K562 (cell line): ENCODE measurements around the gene ATAD3C. TPM values are rescaled to one million over a fixed set of nuclear protein-coding genes. Genes with fewer than 3 reads are reported as not detected.

Source experiments
- BCLAF1 ChIP-seq, 2 experiments: fragments of 450-650 bp in 1 of 2; IDR thresholded peaks; 2 replicates each; pipeline ENCODE4 v1.6.1; 2011 to 2017; ENCODE audit warnings: low read depth in 2 of 2, antibody characterized with exemption in 1 of 2, borderline replicate concordance in 1 of 2, low read length in 1 of 2, mild to moderate bottlenecking in 1 of 2, mixed read lengths in 1 of 2; ENCODE audit not compliant: control insufficient read depth in 1 of 2
- CBFA2T2 ChIP-seq: fragments of 450-650 bp; conservative IDR thresholded peaks from 2 replicates; pipeline ENCODE4 v1.6.1; 2017; ENCODE audit warnings: mild to moderate bottlenecking
- CBFB ChIP-seq: sonication (generic); formaldehyde crosslinking; IDR thresholded peaks from 2 replicates; pipeline ENCODE4 v1.4.0; 2020; ENCODE audit warnings: mild to moderate bottlenecking, missing genetic modification reagents
- CBX3 ChIP-seq, 2 experiments: IDR thresholded peaks; 1 replicate in 1 of 2; 2 replicates in 1 of 2; pipeline ENCODE4 v1.6.1; 2012; ENCODE audit warnings: inconsistent platforms in 2 of 2, low read length in 2 of 2, borderline replicate concordance in 1 of 2, control low read depth in 1 of 2
- CREB1 ChIP-seq, 2 experiments: sonication (generic) in 1 of 2; formaldehyde crosslinking in 1 of 2; IDR thresholded peaks; 2 replicates each; pipeline versions ENCODE4 v1.6.1 to v1.8.0; 2012 to 2022; ENCODE audit warnings: inconsistent platforms in 1 of 2, mild to moderate bottlenecking in 1 of 2, missing genetic modification reagents in 1 of 2, moderate library complexity in 1 of 2
- DNMT1 ChIP-seq: fragments of 450-650 bp; IDR thresholded peaks from 2 replicates; pipeline ENCODE4 v1.6.1; 2016; ENCODE audit warnings: antibody characterized with exemption, mild to moderate bottlenecking
- EHMT2 ChIP-seq: fragments of 450-650 bp; IDR thresholded peaks from 2 replicates; pipeline ENCODE4 v1.6.1; 2018; ENCODE audit warnings: antibody characterized with exemption
- FOXJ2 ChIP-seq: fragments of 200-800 bp; sonication (Bioruptor generic); IDR thresholded peaks from 2 replicates; pipeline ENCODE4 v1.6.1; 2016; ENCODE audit warnings: missing genetic modification characterization, missing compliant biosample characterization
- GATA2 ChIP-seq: sonication (generic); formaldehyde crosslinking; IDR thresholded peaks from 2 replicates; pipeline ENCODE4 v1.4.0; 2020; ENCODE audit warnings: mild to moderate bottlenecking, missing genetic modification reagents
- GTF2F1 ChIP-seq: IDR thresholded peaks from 2 replicates; pipeline ENCODE4 v1.6.1; 2011; ENCODE audit warnings: low read depth, low read length, improper control_type of control experiment
- POLR2AphosphoS5 ChIP-seq: IDR thresholded peaks from 2 replicates; pipeline ENCODE4 v1.6.1; 2011; ENCODE audit warnings: mild to moderate bottlenecking, low read depth, low read length, moderate library complexity; ENCODE audit not compliant: control insufficient read depth, insufficient read depth
- PRPF4 ChIP-seq: fragments of 200-400 bp; formaldehyde crosslinking; IDR thresholded peaks from one replicate; pipeline ENCODE4 v1.6.1; 2017; ENCODE audit warnings: low read length, low read depth, mild to moderate bottlenecking; ENCODE audit not compliant: insufficient read depth, poor library complexity, severe bottlenecking
- PURB ChIP-seq: sonication (generic); formaldehyde crosslinking; IDR thresholded peaks from 2 replicates; pipeline ENCODE4 v1.9.0; 2021; ENCODE audit warnings: low read depth, mild to moderate bottlenecking, missing genetic modification reagents
- SMAD3 ChIP-seq: fragments of 450-650 bp; formaldehyde crosslinking; conservative IDR thresholded peaks from 2 replicates; pipeline ENCODE4 v1.4.0; 2020; ENCODE audit warnings: mild to moderate bottlenecking
- SMC3 ChIP-seq: conservative IDR thresholded peaks from 2 replicates; pipeline ENCODE4 v1.6.1; 2011; ENCODE audit warnings: low read depth, low read length, improper control_type of control experiment; ENCODE audit not compliant: insufficient read depth
- SRF ChIP-seq, 2 experiments: fragments of 250-450, 450-650 bp in 1 of 2; sonication (Bioruptor Pico) in 1 of 2; sonication (generic) in 1 of 2; formaldehyde crosslinking; IDR thresholded peaks; 2 replicates each; pipeline versions ENCODE4 v1.5.0 to v1.5.1; 2020 to 2022; ENCODE audit warnings: mild to moderate bottlenecking in 1 of 2, missing genetic modification reagents in 1 of 2
- TEAD2 ChIP-seq: fragments of 450-650 bp; IDR thresholded peaks from 2 replicates; pipeline ENCODE4 v1.6.1; 2016; ENCODE audit warnings: missing genetic modification characterization, control low read depth, missing compliant biosample characterization
- TOE1 ChIP-seq, 2 experiments: fragments of 450-650 bp in 1 of 2; sonication (generic) in 1 of 2; formaldehyde crosslinking in 1 of 2; IDR thresholded peaks; 2 replicates each; pipeline versions ENCODE4 v1.7.1 to v1.8.0; 2016 to 2022; ENCODE audit warnings: borderline replicate concordance in 2 of 2, mild to moderate bottlenecking in 2 of 2, antibody characterized with exemption in 1 of 2, inconsistent platforms in 1 of 2, low read depth in 1 of 2, missing genetic modification reagents in 1 of 2, moderate library complexity in 1 of 2
- ZNF511 ChIP-seq: sonication (generic); formaldehyde crosslinking; IDR thresholded peaks from 2 replicates; pipeline ENCODE4 v1.8.0; 2022; ENCODE audit warnings: mild to moderate bottlenecking, missing genetic modification reagents
- ZNF655 ChIP-seq: fragments of 250-450 bp; sonication (Bioruptor Pico); IDR thresholded peaks from 2 replicates; pipeline ENCODE4 v1.5.0; 2021
- polyA plus RNA-seq, 8 experiments: library from polyadenylated mRNA; depleted of rRNA in 4 of 8; stranded (reverse) in 5 of 8; unstranded in 3 of 8; fragments of >200 nt; fragmentation: Nextera tagmentation in 2 of 8; fragmentation: Illumina TruSeq in 1 of 8; extraction: Ambion mirVana in 2 of 8; extraction: Trizol in 1 of 8; gene quantifications; 2 replicates each; pipeline versions ENCODE4 v1.2.1 to v1.2.3, GENCODE V29; 2011 to 2014; ENCODE audit warnings: inconsistent platforms in 1 of 8, missing spikeins in 1 of 8
- total RNA-seq, 7 experiments: library from RNA; depleted of rRNA in 6 of 7; stranded (reverse); fragments of >200 nt in 6 of 7; fragmentation: Illumina TruSeq in 2 of 7; extraction: Trizol in 2 of 7; gene quantifications; 2 replicates each; pipeline versions ENCODE4 v1.2.1 to v1.2.3, GENCODE V29; 2011 to 2021; ENCODE audit warnings: low replicate concordance in 1 of 7

Gene ATAD3C
- total and polyA plus RNA-seq, 9 of the 15 experiments (the other 6 are each of a cell fraction or from before 2014, with no cell fraction given) = 0.03 to 0.18 TPM; not detected in 7

GRCh38 chr1:1406821-1407635 is 42.5 kb upstream of the ATAD3C start, which contains the start of gene MRPL20 (continued):
- TF ChIP-seq SMAD3 (CRISPR knock-in tag) = no peak
- no peak for TF ChIP-seq GATA2
- no peak for TF ChIP-seq ZNF655 (CRISPR knock-in tag)
- peak; percentile 39 for TF ChIP-seq PRPF4
- no peak for TF ChIP-seq CBFA2T2
- no peak for TF ChIP-seq DNMT1
- TF ChIP-seq PURB (CRISPR knock-in tag) = no peak
- 0 out of 4 replicates have a peak, but pooled peaks of 1 of the 2 experiments have one; percentile 56 for TF ChIP-seq SRF (CRISPR knock-in tag; IDR thresholded peaks at IDR 0.05)
- no peak for TF ChIP-seq FOXJ2 (tag)
- no peak; the same call in 1 of the 2 replicates for TF ChIP-seq ZNF511 (CRISPR knock-in tag)
- peak; percentile 56; the same call in 1 of the 2 replicates for TF ChIP-seq TOE1 (IDR thresholded peaks at IDR 0.05; ENCODE audit: borderline replicate concordance)
- 0 out of 2 replicates have a peak, but pooled peaks have one; percentile 14 for TF ChIP-seq TOE1 (CRISPR knock-in tag; IDR thresholded peaks at IDR 0.05; ENCODE audit: borderline replicate concordance, low read depth)
- no peak for TF ChIP-seq SMC3
- no peak for TF ChIP-seq BCLAF1 (IDR thresholded peaks at IDR 0.05; ENCODE audit: borderline replicate concordance in 1 of 2, control insufficient read depth in 1 of 2, low read depth in 2 of 2, low read length in 1 of 2)
- peak; percentile 69 for TF ChIP-seq CREB1 (IDR thresholded peaks at IDR 0.05)
- peak; percentile 88 for TF ChIP-seq CREB1 (CRISPR knock-in tag; IDR thresholded peaks at IDR 0.05)
- no peak for TF ChIP-seq TEAD2 (tag)
- peak; percentile 97 for TF ChIP-seq POLR2AphosphoS5
- TF ChIP-seq CBFB (CRISPR knock-in tag) = no peak; the same call in 1 of the 2 replicates
- TF ChIP-seq GTF2F1 = peak; percentile 85
- peak in 1 of 2 experiments; percentile 33; a peak in 1 of 3 replicates for TF ChIP-seq CBX3 (IDR thresholded peaks at IDR 0.05; ENCODE audit: borderline replicate concordance in 1 of 2, low read length in 2 of 2)
- no peak for TF ChIP-seq EHMT2
